ENCODE data around the gene DENND4C.

Gene DENND4C

DNA sequence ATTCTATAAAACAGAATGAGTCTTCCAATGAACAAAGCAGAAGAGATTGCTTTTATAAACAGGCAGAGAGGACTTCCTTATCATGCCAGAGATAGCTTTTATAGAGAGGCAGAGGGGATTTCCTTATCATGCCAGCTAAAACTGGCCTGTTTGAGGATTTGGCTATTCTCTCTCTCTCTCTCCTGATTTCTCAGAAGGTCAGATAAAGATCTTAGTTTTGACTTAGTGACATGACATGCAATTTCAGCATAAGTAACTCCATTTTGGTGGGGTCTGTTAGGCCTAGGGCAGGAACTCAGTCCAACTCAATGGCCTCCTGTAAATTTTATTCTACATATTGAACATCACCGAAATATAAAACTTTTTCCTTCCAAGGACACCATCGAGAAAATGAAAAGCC is 31.5 kb upstream of the DENND4C start:
- TF ChIP-seq, protein P1, sequence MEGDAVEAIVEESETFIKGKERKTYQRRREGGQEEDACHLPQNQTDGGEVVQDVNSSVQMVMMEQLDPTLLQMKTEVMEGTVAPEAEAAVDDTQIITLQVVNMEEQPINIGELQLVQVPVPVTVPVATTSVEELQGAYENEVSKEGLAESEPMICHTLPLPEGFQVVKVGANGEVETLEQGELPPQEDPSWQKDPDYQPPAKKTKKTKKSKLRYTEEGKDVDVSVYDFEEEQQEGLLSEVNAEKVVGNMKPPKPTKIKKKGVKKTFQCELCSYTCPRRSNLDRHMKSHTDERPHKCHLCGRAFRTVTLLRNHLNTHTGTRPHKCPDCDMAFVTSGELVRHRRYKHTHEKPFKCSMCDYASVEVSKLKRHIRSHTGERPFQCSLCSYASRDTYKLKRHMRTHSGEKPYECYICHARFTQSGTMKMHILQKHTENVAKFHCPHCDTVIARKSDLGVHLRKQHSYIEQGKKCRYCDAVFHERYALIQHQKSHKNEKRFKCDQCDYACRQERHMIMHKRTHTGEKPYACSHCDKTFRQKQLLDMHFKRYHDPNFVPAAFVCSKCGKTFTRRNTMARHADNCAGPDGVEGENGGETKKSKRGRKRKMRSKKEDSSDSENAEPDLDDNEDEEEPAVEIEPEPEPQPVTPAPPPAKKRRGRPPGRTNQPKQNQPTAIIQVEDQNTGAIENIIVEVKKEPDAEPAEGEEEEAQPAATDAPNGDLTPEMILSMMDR (IDR thresholded peaks at IDR 0.05; ENCODE audit: low read depth, low read length, missing control alignments) = no peak
- no peaks in the 10 kb centered on the region for H3K27me3 ChIP-seq (replicated peaks)
- H3K27ac ChIP-seq = no peak overlapping the region
- in situ Hi-C loops (cut with HindIII; ENCODE audit: low pct_ligation_motif_present, low sequenced_read_pairs) = no loop called here
- DNase-seq = no peak
- H3K4me3 ChIP-seq (ENCODE audit: low read depth, low read length) = no peak overlapping the region
- no peaks in the 10 kb centered on the region for H3K36me3 ChIP-seq (replicated peaks)

DNA sequence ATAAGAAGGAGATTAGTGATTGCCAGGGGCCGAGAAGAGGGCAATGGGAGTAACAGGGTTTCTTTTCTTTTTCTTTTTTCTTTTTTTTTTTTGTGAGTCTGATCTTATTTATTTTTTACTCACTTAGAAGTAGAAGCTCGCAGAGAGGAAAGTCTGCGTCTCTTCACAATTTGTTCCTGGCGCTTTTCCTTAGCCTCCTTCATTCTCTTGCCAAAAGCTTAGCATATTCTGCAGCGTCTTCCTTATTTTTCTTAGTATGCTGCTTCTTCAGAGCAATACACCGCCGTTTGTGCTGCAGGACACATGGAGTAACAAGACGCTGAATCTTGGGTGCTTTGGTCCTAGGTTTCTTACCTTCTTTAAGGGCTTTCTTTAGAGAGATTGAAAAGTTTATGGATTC is 30.3 kb upstream of the DENND4C start:
- in situ Hi-C loops (cut with HindIII; ENCODE audit: low pct_ligation_motif_present, low sequenced_read_pairs) = no loop called here
- H3K4me3 ChIP-seq (ENCODE audit: low read depth, low read length) = no peak overlapping the region
- no peaks in the 10 kb centered on the region for H3K36me3 ChIP-seq (replicated peaks)
- TF ChIP-seq, protein P1 (IDR thresholded peaks at IDR 0.05; ENCODE audit: low read depth, low read length, missing control alignments) = no peak
- DNase-seq = no peak
- H3K27ac ChIP-seq = no peak overlapping the region
- no peaks in the 10 kb centered on the region for H3K27me3 ChIP-seq (replicated peaks)

DNA sequence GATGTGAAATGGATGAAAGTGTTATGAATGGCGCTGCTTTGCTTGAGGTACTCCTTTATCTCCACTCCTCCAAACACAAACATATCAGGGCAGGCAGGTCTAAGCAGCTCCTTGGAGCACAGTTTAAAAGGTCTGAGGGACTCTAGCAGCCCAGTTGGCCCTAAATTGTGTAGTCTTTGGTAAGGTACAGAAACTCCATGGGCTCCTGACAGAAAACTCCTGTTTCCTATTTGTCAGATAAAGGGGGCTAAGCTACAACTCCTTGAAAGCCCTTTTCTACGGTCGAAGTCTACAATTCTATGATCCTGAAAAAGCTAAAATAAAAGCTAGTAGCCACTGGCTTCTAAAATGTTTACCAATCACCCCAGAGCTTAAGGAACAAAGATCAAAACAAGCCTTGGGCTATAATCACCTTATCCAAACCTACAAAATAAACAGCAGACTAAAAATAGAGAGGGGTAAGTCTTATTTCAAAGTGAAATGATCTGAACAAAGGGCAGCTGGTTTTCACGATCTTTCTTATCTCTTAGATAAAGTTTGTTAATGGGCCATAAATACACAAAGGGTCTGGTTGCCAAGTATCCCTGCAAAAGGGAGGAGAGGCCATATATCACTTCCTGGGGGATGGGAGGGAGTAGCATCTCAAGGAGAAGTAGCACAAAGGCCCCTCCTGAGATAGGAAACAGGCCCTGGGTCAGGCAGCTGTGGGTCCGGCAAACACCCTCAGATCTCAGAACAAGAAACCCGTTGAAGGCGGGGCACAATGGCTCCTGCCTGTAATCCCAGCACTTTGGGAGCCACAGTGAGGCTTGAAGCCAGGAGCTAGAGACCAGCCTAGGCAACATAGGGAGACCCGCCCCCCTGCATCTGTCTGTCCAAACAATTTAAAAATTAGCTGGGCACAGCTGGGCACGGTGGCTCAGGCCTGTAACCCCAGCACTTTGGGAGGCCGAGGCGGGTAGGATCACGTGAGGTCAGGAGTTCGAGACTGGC is 28.3 kb upstream of the DENND4C start:
- Histone ChIP-seq H3K27me3 (replicated peaks) (no peaks in the 10 kb centered on the region), H3K27ac (no peak overlapping the region), H3K4me3 (ENCODE audit: low read depth, low read length) (no peak overlapping the region), H3K36me3 (replicated peaks) (no peaks in the 10 kb centered on the region)
- in situ Hi-C loops (cut with HindIII; ENCODE audit: low pct_ligation_motif_present, low sequenced_read_pairs) = no loop called here
- TF ChIP-seq, protein P1 (IDR thresholded peaks at IDR 0.05; ENCODE audit: low read depth, low read length, missing control alignments) = no peak
- no peak for DNase-seq

DNA sequence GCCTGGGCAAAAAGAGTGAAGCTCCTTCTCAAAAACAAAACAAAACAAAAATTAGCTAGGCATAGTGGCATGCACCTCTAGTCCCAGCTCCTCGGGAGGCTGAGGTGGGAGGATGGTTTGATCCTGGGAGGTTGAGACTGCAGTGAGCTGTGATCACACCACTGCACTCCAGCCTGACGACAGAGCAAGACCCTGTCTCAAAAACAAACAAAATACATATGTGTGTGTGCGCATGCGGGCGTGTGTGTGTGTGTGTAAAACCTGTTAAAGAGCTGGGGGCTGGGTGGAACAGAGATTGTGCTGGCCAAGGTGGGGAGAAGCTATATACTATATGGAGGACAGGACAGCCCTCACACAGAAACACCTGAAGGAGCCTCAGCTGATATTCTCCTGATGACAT is 27.4 kb upstream of the DENND4C start:
- H3K27ac ChIP-seq = no peak overlapping the region
- no peak overlapping the region for H3K4me3 ChIP-seq (ENCODE audit: low read depth, low read length)
- TF ChIP-seq, protein P1 (IDR thresholded peaks at IDR 0.05; ENCODE audit: low read depth, low read length, missing control alignments) = no peak
- no peaks in the 10 kb centered on the region for H3K27me3 ChIP-seq (replicated peaks)
- no peaks in the 10 kb centered on the region for H3K36me3 ChIP-seq (replicated peaks)
- no peak for DNase-seq
- in situ Hi-C loops (cut with HindIII; ENCODE audit: low pct_ligation_motif_present, low sequenced_read_pairs) = no loop called here

DNA sequence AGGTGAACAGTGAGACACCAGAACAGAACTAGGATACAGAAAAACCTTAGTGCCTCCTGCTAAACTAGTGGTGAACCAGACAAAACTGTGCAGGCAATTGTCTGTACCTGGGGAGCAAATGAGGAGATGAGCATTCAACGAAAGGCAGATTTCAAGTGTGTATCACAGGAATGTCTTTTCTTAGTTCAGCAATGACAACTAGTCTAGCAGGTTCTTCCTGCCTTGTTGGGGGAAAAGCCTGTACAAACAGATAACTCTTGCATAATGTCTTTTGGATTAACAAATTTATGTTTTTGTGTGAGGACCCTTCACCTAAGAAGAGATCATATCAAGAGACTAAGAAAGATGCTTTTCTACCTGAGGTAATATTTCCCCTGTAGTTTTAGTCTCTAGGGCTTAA is 21.8 kb upstream of the DENND4C start:
- TF ChIP-seq, protein P1 (IDR thresholded peaks at IDR 0.05; ENCODE audit: low read depth, low read length, missing control alignments) = no peak
- Histone ChIP-seq H3K36me3 (replicated peaks) (no peaks in the 10 kb centered on the region), H3K27me3 (replicated peaks) (no peaks in the 10 kb centered on the region), H3K4me3 (ENCODE audit: low read depth, low read length) (no peak overlapping the region), H3K27ac (no peak overlapping the region)
- DNase-seq = no peak
- in situ Hi-C loops (cut with HindIII; ENCODE audit: low pct_ligation_motif_present, low sequenced_read_pairs) = no loop called here

All from brain microvascular endothelial cell (primary cell).